ENCODE data around the gene FKBP3.

Gene FKBP3

GRCh38 chr14:45104561-45104960 is 29.7 kb downstream of the FKBP3 start:
- TF ChIP-seq CTCF (IDR thresholded peaks at IDR 0.05; ENCODE audit: low read depth, low read length): no peak
- no peak for DNase-seq (ENCODE audit: low read depth)
- no peak overlapping the region for H3K4me3 ChIP-seq (ENCODE audit: low read depth, low read length)

- no peak overlapping the region for H3K4me3 ChIP-seq (ENCODE audit: low read depth, low read length)
- TF ChIP-seq MYC (IDR thresholded peaks at IDR 0.05; ENCODE audit: low read depth, low read length) (no peak), POLR2A (IDR thresholded peaks at IDR 0.05; ENCODE audit: extremely low read depth, insufficient read length) (no peak), MAX (IDR thresholded peaks at IDR 0.05; ENCODE audit: low read depth, low read length) (no peak), CTCF (IDR thresholded peaks at IDR 0.05; ENCODE audit: low read depth, low read length) (no peak)
- DNase-seq (ENCODE audit: low read depth): no peak
Measured at GRCh38 chr14:45103806-45104205, 30.5 kb downstream of the FKBP3 start.

GRCh38 chr14:45096218-45096617 is 38.1 kb downstream of the FKBP3 start:
- no peak overlapping the region for H3K4me3 ChIP-seq (ENCODE audit: low read depth, low read length)
- TF ChIP-seq MAX (IDR thresholded peaks at IDR 0.05; ENCODE audit: low read depth, low read length) (no peak), POLR2A (IDR thresholded peaks at IDR 0.05; ENCODE audit: extremely low read depth, insufficient read length) (no peak), MYC (IDR thresholded peaks at IDR 0.05; ENCODE audit: low read depth, low read length) (no peak), CTCF (IDR thresholded peaks at IDR 0.05; ENCODE audit: low read depth, low read length) (no peak)
- DNase-seq (ENCODE audit: low read depth): no peak

GRCh38 chr14:45095143-45095542 is 39.1 kb downstream of the FKBP3 start:
- DNase-seq (ENCODE audit: low read depth): no peak
- TF ChIP-seq MAX (IDR thresholded peaks at IDR 0.05; ENCODE audit: low read depth, low read length) (no peak), POLR2A (IDR thresholded peaks at IDR 0.05; ENCODE audit: extremely low read depth, insufficient read length) (no peak), CTCF (IDR thresholded peaks at IDR 0.05; ENCODE audit: low read depth, low read length) (no peak), MYC (IDR thresholded peaks at IDR 0.05; ENCODE audit: low read depth, low read length) (no peak)
- H3K4me3 ChIP-seq (ENCODE audit: low read depth, low read length): no peak overlapping the region

- no peak overlapping the region for H3K4me3 ChIP-seq (ENCODE audit: low read depth, low read length)
- no peak for TF ChIP-seq CTCF (IDR thresholded peaks at IDR 0.05; ENCODE audit: low read depth, low read length)
- no peak for TF ChIP-seq MAX (IDR thresholded peaks at IDR 0.05; ENCODE audit: low read depth, low read length)
- no peak for TF ChIP-seq POLR2A (IDR thresholded peaks at IDR 0.05; ENCODE audit: extremely low read depth, insufficient read length)
- TF ChIP-seq MYC (IDR thresholded peaks at IDR 0.05; ENCODE audit: low read depth, low read length): no peak
- no peak for DNase-seq (ENCODE audit: low read depth)
Measured at GRCh38 chr14:45094275-45094674, 40.0 kb downstream of the FKBP3 start.

- DNase-seq (ENCODE audit: low read depth): no peak
- TF ChIP-seq MAX (IDR thresholded peaks at IDR 0.05; ENCODE audit: low read depth, low read length) (no peak), CTCF (IDR thresholded peaks at IDR 0.05; ENCODE audit: low read depth, low read length) (no peak), POLR2A (IDR thresholded peaks at IDR 0.05; ENCODE audit: extremely low read depth, insufficient read length) (no peak), MYC (IDR thresholded peaks at IDR 0.05; ENCODE audit: low read depth, low read length) (no peak)
- H3K4me3 ChIP-seq (ENCODE audit: low read depth, low read length): no peak overlapping the region
Measured at GRCh38 chr14:45091710-45092109, 42.6 kb downstream of the FKBP3 start.

Data from NB4 (cell line).